Measurements from ENCODE around the gene MRPL17.

The MRPL17 gene

GRCh38 chr11:6682591-6682935 lies 577 bp downstream of the MRPL17 start:
- no peak for DNase-seq (ENCODE audit: low read depth in 2 of 2)

- no peak for DNase-seq (ENCODE audit: low read depth in 2 of 2)
These were observed 1.2 kb downstream of the MRPL17 start for GRCh38 chr11:6681949-6682348.

GRCh38 chr11:6681505-6681904 lies 1.6 kb downstream of the MRPL17 start:
- DNase-seq (ENCODE audit: low read depth in 2 of 2) = no peak

- no peak for DNase-seq (ENCODE audit: low read depth in 2 of 2)
These were observed 6.1 kb downstream of the MRPL17 start for GRCh38 chr11:6677018-6677417.

- no peak for DNase-seq (ENCODE audit: low read depth in 2 of 2)
These were observed 8.3 kb downstream of the MRPL17 start for GRCh38 chr11:6674862-6675261.

- no peak for DNase-seq (ENCODE audit: low read depth in 2 of 2)
These were observed 8.9 kb downstream of the MRPL17 start for GRCh38 chr11:6674219-6674597.

- no peak for DNase-seq (ENCODE audit: low read depth in 2 of 2)
These were observed 9.5 kb downstream of the MRPL17 start for GRCh38 chr11:6673523-6674218.

- DNase-seq (ENCODE audit: low read depth in 2 of 2) = no peak
These were observed 11.1 kb downstream of the MRPL17 start for GRCh38 chr11:6671991-6672390.

GRCh38 chr11:6670202-6670830 lies 12.8 kb downstream of the MRPL17 start:
- no peak for DNase-seq (ENCODE audit: low read depth in 2 of 2)

- peak in 1 of 2 donors; percentile 24 for DNase-seq (ENCODE audit: low read depth in 2 of 2)
These were observed 15.3 kb downstream of the MRPL17 start for GRCh38 chr11:6667733-6668374.

GRCh38 chr11:6666302-6667183 lies 16.6 kb downstream of the MRPL17 start:
- no peak for DNase-seq (ENCODE audit: low read depth in 2 of 2)

- no peak for DNase-seq (ENCODE audit: low read depth in 2 of 2)
These were observed 18.6 kb downstream of the MRPL17 start for GRCh38 chr11:6664551-6664950.

- no peak for DNase-seq (ENCODE audit: low read depth in 2 of 2)
These were observed 19.2 kb downstream of the MRPL17 start for GRCh38 chr11:6663794-6664469.

GRCh38 chr11:6660712-6661111 lies 22.4 kb downstream of the MRPL17 start:
- DNase-seq (ENCODE audit: low read depth in 2 of 2) = no peak

GRCh38 chr11:6658647-6659046 lies 24.5 kb downstream of the MRPL17 start:
- DNase-seq (ENCODE audit: low read depth in 2 of 2) = no peak

- no peak for DNase-seq (ENCODE audit: low read depth in 2 of 2)
These were observed 25.8 kb downstream of the MRPL17 start for GRCh38 chr11:6657346-6657745.

- DNase-seq (ENCODE audit: low read depth in 2 of 2) = no peak
These were observed 26.2 kb downstream of the MRPL17 start for GRCh38 chr11:6656936-6657335.

- DNase-seq (ENCODE audit: low read depth in 2 of 2) = no peak
These were observed 26.6 kb downstream of the MRPL17 start for GRCh38 chr11:6656584-6656915.

- peak in 1 of 2 donors; percentile 15 for DNase-seq (ENCODE audit: low read depth in 2 of 2)
These were observed 27.2 kb downstream of the MRPL17 start, which contains the start of gene DCHS1 for GRCh38 chr11:6655790-6656583. Gene DCHS1, minus strand, starts transcription at chr11:6655809. Its CDS starts 14,196 bp downstream, at chr11:6641613.

- DNase-seq (ENCODE audit: low read depth in 2 of 2) = peak in 1 of 2 donors; percentile 23
These were observed 27.9 kb downstream of the MRPL17 start for GRCh38 chr11:6655020-6655789.

All from stimulated activated CD8-positive, alpha-beta memory T cell treated with anti-CD3 and anti-CD28 coated beads, Interleukin-7, amount 100 ng/mL, for 4 hours (primary cell).